ENCODE data around the gene MBD3.
"Not testable (repeated sequence)": the region's sequence is repeated elsewhere in the genome, so short reads cannot be mapped to it uniquely, and the experiment has no call there.

The MBD3 gene

GRCh38 chr19:1531587-1531986, 61.1 kb downstream of the MBD3 start:
- H3K27me3 ChIP-seq (ENCODE audit: control insufficient read depth in 5 of 5, insufficient read depth in 4 of 5, low read length in 5 of 5): peaks cover 17 to 40% (median 26%) of the 10 kb centered on the region in 5 donors
- peaks cover 0 to 3% (median 0%) of the 10 kb centered on the region in 5 donors for H3K9me3 ChIP-seq (ENCODE audit: control insufficient read depth in 5 of 5, low read length in 5 of 5)
- H3K36me3 ChIP-seq (ENCODE audit: control insufficient read depth in 5 of 5, insufficient read depth in 5 of 5, low read length in 5 of 5): no peaks in the 10 kb centered on the region
- H3K4me1 ChIP-seq (ENCODE audit: control insufficient read depth in 5 of 5, insufficient read depth in 5 of 5, low read length in 5 of 5): no peaks in the 10 kb centered on the region
- H3K9ac ChIP-seq (ENCODE audit: low read length in 5 of 5): no peak overlapping the region
- no peak overlapping the region for H3K4me3 ChIP-seq (ENCODE audit: low read depth in 1 of 5, low read length in 5 of 5)
- H3K27ac ChIP-seq (ENCODE audit: low read depth, low read length): no peak overlapping the region

- not testable (repeated sequence) for H3K4me1 ChIP-seq (ENCODE audit: control insufficient read depth in 5 of 5, insufficient read depth in 5 of 5, low read length in 5 of 5); H3K9ac ChIP-seq (ENCODE audit: low read length in 5 of 5); H3K9me3 ChIP-seq (ENCODE audit: control insufficient read depth in 5 of 5, low read length in 5 of 5); H3K27ac ChIP-seq (ENCODE audit: low read depth, low read length); H3K36me3 ChIP-seq (ENCODE audit: control insufficient read depth in 5 of 5, insufficient read depth in 5 of 5, low read length in 5 of 5); H3K4me3 ChIP-seq (ENCODE audit: low read depth in 1 of 5, low read length in 5 of 5)
- H3K27me3 ChIP-seq (ENCODE audit: control insufficient read depth in 5 of 5, insufficient read depth in 4 of 5, low read length in 5 of 5): peaks cover 23 to 48% (median 34%) of the 10 kb centered on the region in 5 donors
Observed at GRCh38 chr19:1530856-1531255, 61.8 kb downstream of the MBD3 start.

- Histone ChIP-seq H3K4me1 (ENCODE audit: control insufficient read depth in 5 of 5, insufficient read depth in 5 of 5, low read length in 5 of 5) (peaks cover 0 to 2% (median under 1%) of the 10 kb centered on the region in 5 donors), H3K27me3 (ENCODE audit: control insufficient read depth in 5 of 5, insufficient read depth in 4 of 5, low read length in 5 of 5) (peaks cover 38 to 54% (median 41%) of the 10 kb centered on the region in 5 donors), H3K4me3 (ENCODE audit: low read depth in 1 of 5, low read length in 5 of 5) (no peak overlapping the region), H3K9me3 (ENCODE audit: control insufficient read depth in 5 of 5, low read length in 5 of 5) (no peaks in the 10 kb centered on the region), H3K36me3 (ENCODE audit: control insufficient read depth in 5 of 5, insufficient read depth in 5 of 5, low read length in 5 of 5) (no peaks in the 10 kb centered on the region), H3K9ac (ENCODE audit: low read length in 5 of 5) (no peak overlapping the region), H3K27ac (ENCODE audit: low read depth, low read length) (no peak overlapping the region)
Observed at GRCh38 chr19:1529430-1529816, 63.2 kb downstream of the MBD3 start.

DNA sequence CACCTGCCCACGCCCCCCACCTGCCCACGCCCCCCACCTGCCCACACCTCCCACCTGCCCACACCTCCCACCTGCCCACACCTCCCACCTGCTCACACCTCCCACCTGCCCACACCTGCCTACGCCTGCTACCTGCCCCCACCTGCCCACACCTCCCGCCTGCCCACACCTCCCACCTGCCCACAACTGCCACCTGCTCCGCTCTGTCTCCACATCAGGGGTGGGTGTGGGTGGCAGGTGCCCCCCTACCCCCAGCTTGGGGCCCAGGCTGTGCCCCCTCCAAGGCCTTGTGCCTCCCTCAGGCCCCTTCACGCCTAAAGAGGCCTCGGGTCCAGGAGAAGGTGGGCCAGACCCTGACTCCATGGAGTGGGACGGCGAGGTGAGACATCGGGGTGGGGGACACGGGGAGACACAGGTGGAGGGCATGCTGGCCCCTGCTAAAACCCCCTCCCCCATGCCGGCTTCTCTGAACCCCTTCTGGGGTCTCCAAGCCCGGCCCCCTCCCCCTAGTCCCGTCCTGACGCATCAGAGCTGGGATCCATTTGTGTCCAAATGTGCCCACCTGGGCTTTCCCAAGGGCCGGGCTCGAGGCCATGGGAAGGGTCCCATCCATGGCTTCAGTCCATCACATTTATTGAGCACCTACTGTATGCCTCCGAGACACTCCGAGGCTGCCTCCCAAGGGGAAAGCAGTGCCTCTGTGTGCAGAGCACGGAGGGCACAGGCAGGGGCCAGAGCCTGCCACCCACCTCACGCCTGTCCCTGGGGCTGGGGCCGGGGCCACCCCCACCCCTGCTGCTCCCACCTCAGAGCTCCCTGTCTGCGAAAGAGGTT, 63.9 kb downstream of the MBD3 start:
- no peaks in the 10 kb centered on the region for H3K9me3 ChIP-seq (ENCODE audit: control insufficient read depth in 5 of 5, low read length in 5 of 5)
- no peaks in the 10 kb centered on the region for H3K36me3 ChIP-seq (ENCODE audit: control insufficient read depth in 5 of 5, insufficient read depth in 5 of 5, low read length in 5 of 5)
- H3K27me3 ChIP-seq (ENCODE audit: control insufficient read depth in 5 of 5, insufficient read depth in 4 of 5, low read length in 5 of 5): peaks cover 39 to 57% (median 43%) of the 10 kb centered on the region in 5 donors
- H3K4me1 ChIP-seq (ENCODE audit: control insufficient read depth in 5 of 5, insufficient read depth in 5 of 5, low read length in 5 of 5): peaks cover 0 to 4% (median 3%) of the 10 kb centered on the region in 5 donors
- no peak overlapping the region for H3K4me3 ChIP-seq (ENCODE audit: low read depth in 1 of 5, low read length in 5 of 5)
- no peak overlapping the region for H3K27ac ChIP-seq (ENCODE audit: low read depth, low read length)
- H3K9ac ChIP-seq (ENCODE audit: low read length in 5 of 5): no peak overlapping the region

GRCh38 chr19:1527650-1528309, 64.9 kb downstream of the MBD3 start:
- H3K9ac ChIP-seq (ENCODE audit: low read length in 5 of 5): no peak overlapping the region
- peaks cover 41 to 62% (median 47%) of the 10 kb centered on the region in 5 donors for H3K27me3 ChIP-seq (ENCODE audit: control insufficient read depth in 5 of 5, insufficient read depth in 4 of 5, low read length in 5 of 5)
- no peaks in the 10 kb centered on the region for H3K36me3 ChIP-seq (ENCODE audit: control insufficient read depth in 5 of 5, insufficient read depth in 5 of 5, low read length in 5 of 5)
- no peak overlapping the region for H3K27ac ChIP-seq (ENCODE audit: low read depth, low read length)
- no peak overlapping the region for H3K4me3 ChIP-seq (ENCODE audit: low read depth in 1 of 5, low read length in 5 of 5)
- no peaks in the 10 kb centered on the region for H3K9me3 ChIP-seq (ENCODE audit: control insufficient read depth in 5 of 5, low read length in 5 of 5)
- peaks cover 0 to 4% (median 3%) of the 10 kb centered on the region in 5 donors for H3K4me1 ChIP-seq (ENCODE audit: control insufficient read depth in 5 of 5, insufficient read depth in 5 of 5, low read length in 5 of 5)

GRCh38 chr19:1526979-1527649, 65.6 kb downstream of the MBD3 start:
- Histone ChIP-seq H3K9me3 (ENCODE audit: control insufficient read depth in 5 of 5, low read length in 5 of 5) (no peaks in the 10 kb centered on the region), H3K4me1 (ENCODE audit: control insufficient read depth in 5 of 5, insufficient read depth in 5 of 5, low read length in 5 of 5) (peaks cover 0 to 4% (median 3%) of the 10 kb centered on the region in 5 donors), H3K36me3 (ENCODE audit: control insufficient read depth in 5 of 5, insufficient read depth in 5 of 5, low read length in 5 of 5) (no peaks in the 10 kb centered on the region), H3K9ac (ENCODE audit: low read length in 5 of 5) (no peak overlapping the region), H3K4me3 (ENCODE audit: low read depth in 1 of 5, low read length in 5 of 5) (no peak overlapping the region), H3K27ac (ENCODE audit: low read depth, low read length) (no peak overlapping the region), H3K27me3 (ENCODE audit: control insufficient read depth in 5 of 5, insufficient read depth in 4 of 5, low read length in 5 of 5) (peaks cover 41 to 64% (median 47%) of the 10 kb centered on the region in 5 donors)

DNA sequence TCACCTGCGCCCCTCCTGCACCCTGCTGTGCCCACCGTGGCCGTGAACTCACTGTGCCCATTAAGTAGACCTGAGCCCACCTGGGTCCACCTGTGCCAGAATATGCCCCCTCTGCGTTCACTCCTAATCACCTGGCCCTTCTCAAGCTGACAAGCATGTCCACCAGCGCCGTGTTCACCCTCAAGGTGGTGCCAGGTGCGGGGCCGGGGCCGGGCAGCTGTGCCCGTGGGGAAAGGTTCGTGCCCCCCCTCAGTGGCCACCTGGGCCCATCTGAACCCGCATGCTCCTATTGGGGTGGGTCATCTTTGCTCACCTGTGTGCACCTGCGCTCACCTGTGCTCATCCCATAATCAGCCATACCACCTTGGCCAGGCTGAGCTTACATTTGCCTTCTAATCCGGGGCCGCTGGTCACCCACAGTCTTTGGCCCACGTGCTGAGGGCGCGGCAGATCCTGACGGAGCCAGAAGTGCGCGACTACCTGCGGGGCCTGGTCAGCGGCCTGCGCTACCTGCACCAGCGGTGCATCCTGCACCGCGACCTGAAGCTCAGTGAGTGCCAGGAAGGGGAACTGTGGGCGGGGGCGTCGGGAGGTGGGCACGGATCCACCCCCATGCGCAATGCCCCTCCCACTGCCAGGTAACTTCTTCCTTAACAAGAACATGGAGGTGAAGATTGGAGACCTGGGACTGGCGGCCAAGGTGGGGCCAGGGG, 66.4 kb downstream of the MBD3 start:
- H3K27ac ChIP-seq (ENCODE audit: low read depth, low read length): no peak overlapping the region
- H3K27me3 ChIP-seq (ENCODE audit: control insufficient read depth in 5 of 5, insufficient read depth in 4 of 5, low read length in 5 of 5): peaks cover 35 to 66% (median 53%) of the 10 kb centered on the region in 5 donors
- no peak overlapping the region for H3K9ac ChIP-seq (ENCODE audit: low read length in 5 of 5)
- H3K9me3 ChIP-seq (ENCODE audit: control insufficient read depth in 5 of 5, low read length in 5 of 5): no peaks in the 10 kb centered on the region
- H3K4me3 ChIP-seq (ENCODE audit: low read depth in 1 of 5, low read length in 5 of 5): no peak overlapping the region
- peaks cover 0 to 4% (median 3%) of the 10 kb centered on the region in 5 donors for H3K4me1 ChIP-seq (ENCODE audit: control insufficient read depth in 5 of 5, insufficient read depth in 5 of 5, low read length in 5 of 5)
- no peaks in the 10 kb centered on the region for H3K36me3 ChIP-seq (ENCODE audit: control insufficient read depth in 5 of 5, insufficient read depth in 5 of 5, low read length in 5 of 5)

DNA sequence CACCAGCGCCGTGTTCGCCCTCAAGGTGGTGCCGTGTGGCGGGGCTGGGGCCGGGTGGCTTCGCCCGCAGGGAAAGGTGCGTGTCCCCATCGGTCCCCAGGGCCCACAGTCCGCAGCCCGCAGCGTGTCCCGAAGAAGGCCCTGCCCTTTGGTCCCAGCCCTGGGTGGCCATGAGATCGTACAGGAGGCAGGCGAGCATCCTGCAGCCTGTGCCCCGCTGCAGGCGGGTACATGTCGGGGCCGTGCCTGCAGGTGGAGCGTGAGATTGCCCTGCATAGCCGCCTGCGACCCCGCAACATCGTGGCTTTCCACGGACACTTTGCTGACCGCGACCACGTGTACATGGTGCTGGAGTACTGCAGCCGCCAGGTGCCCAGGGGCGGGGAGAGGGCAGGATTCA, 67.3 kb downstream of the MBD3 start:
- H3K27me3 ChIP-seq (ENCODE audit: control insufficient read depth in 5 of 5, insufficient read depth in 4 of 5, low read length in 5 of 5): peaks cover 35 to 70% (median 56%) of the 10 kb centered on the region in 5 donors
- no peak overlapping the region for H3K9ac ChIP-seq (ENCODE audit: low read length in 5 of 5)
- H3K4me3 ChIP-seq (ENCODE audit: low read depth in 1 of 5, low read length in 5 of 5): no peak overlapping the region
- no peaks in the 10 kb centered on the region for H3K36me3 ChIP-seq (ENCODE audit: control insufficient read depth in 5 of 5, insufficient read depth in 5 of 5, low read length in 5 of 5)
- H3K27ac ChIP-seq (ENCODE audit: low read depth, low read length): no peak overlapping the region
- H3K9me3 ChIP-seq (ENCODE audit: control insufficient read depth in 5 of 5, low read length in 5 of 5): no peaks in the 10 kb centered on the region
- H3K4me1 ChIP-seq (ENCODE audit: control insufficient read depth in 5 of 5, insufficient read depth in 5 of 5, low read length in 5 of 5): peaks cover 0 to 4% (median 3%) of the 10 kb centered on the region in 5 donors

DNA sequence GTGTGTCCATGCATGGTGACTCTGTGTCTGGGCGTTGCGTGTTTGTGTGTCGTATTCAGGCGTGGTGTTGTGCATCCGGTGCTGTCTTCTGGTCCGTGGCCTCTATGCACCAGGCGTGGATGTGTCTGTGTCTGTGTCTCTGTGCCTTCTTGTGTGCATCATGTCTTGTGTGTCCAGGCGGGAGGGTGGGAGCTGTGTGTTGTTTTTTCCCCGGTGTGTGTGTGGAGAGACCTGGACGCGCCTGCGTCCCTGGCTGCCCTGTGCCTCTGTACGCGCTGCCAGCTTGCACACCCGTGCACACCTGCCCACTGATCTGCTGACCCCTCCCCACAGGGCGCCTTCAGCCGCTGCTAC, 67.7 kb downstream of the MBD3 start:
- H3K4me3 ChIP-seq (ENCODE audit: low read depth in 1 of 5, low read length in 5 of 5): no peak overlapping the region
- H3K4me1 ChIP-seq (ENCODE audit: control insufficient read depth in 5 of 5, insufficient read depth in 5 of 5, low read length in 5 of 5): peaks cover 0 to 4% (median 3%) of the 10 kb centered on the region in 5 donors
- H3K27me3 ChIP-seq (ENCODE audit: control insufficient read depth in 5 of 5, insufficient read depth in 4 of 5, low read length in 5 of 5): peaks cover 35 to 71% (median 58%) of the 10 kb centered on the region in 5 donors
- H3K9me3 ChIP-seq (ENCODE audit: control insufficient read depth in 5 of 5, low read length in 5 of 5): no peaks in the 10 kb centered on the region
- no peaks in the 10 kb centered on the region for H3K36me3 ChIP-seq (ENCODE audit: control insufficient read depth in 5 of 5, insufficient read depth in 5 of 5, low read length in 5 of 5)
- H3K9ac ChIP-seq (ENCODE audit: low read length in 5 of 5): no peak overlapping the region
- H3K27ac ChIP-seq (ENCODE audit: low read depth, low read length): no peak overlapping the region
